HG03457 (cell line): ENCODE data around the gene FGF5.
A peak's percentile ranks its signal among the peaks of the same experiment; 100 is the strongest.

Source experiments
- ATAC-seq: cut with Tn5 transposase; IDR thresholded peaks from one replicate; pipeline ENCODE4 v1.9.1; 2021; ENCODE audit warnings: moderate number of reproducible peaks; ENCODE audit not compliant: unreplicated experiment

The FGF5 gene

GRCh38 chr4:80335226-80335553 is 68.7 kb downstream of the FGF5 start:
- no peak for ATAC-seq

DNA sequence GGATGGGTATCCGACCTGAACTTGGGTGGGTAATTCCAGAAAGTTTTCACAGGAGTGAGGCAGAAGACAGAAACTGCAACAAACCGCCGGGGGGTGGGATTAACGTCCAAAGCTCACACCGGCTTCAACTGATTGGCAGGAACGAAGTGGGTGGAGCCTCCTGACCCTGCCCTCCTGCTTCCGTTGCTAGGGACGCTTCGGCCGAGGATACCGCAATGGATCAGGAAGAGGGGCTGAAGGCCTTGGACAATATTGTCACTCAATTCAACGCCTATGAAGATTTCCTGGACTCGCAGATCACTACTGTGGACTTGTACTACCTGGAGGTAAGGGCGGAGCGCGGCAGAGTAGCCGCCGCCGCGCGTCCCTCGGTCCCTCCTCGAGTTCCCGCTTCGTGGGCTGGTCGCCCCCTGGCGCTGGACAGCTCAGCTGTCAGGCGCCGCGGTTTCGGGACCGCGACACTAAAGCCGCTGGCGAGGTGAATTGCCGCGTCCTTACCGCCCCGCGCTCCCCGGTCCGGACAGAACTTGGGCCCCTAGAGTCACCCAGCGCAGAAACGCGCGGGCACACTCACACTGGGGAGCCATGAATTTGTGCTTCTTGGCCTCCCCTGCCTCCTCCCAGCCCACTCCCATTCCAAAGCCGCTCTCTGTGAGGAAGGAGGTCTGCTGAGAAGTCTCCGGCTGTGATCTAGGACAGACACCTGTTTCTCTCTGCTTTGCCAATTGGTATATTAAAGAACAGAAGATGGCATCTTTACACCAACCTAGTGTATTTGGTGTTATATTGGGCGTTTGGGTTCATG is 69.3 kb downstream of the FGF5 start, which contains the start of gene CFAP299:
TSS of gene CFAP299 (plus strand) at position 177 of the 805 bp plus-strand sequence.
- ATAC-seq, result peak; percentile 98

GRCh38 chr4:80336582-80336981 is 70.1 kb downstream of the FGF5 start:
- ATAC-seq, result no peak

GRCh38 chr4:80340036-80340435 is 73.6 kb downstream of the FGF5 start:
- ATAC-seq, result no peak
